Heart right ventricle (tissue), 16 donors: Measurements from ENCODE around the gene TTLL10. TPM values are rescaled to one million over a fixed set of nuclear protein-coding genes. Genes with fewer than 3 reads are reported as not detected.

ENCODE experiments used
- ATAC-seq, 8 donors: fragments of 200-7000 bp; cut with Tn5 transposase; one replicate each; pipeline ENCODE4 v1.9.1; 2020; ENCODE audit warnings: mild to moderate bottlenecking in 8 of 8, moderate library complexity in 8 of 8, moderate number of reproducible peaks in 1 of 8
- DNase-seq, 2 donors: peaks; one replicate each; pipeline ENCODE4 v3.0.0-alpha.2; 2020
- H3K27ac ChIP-seq, 10 donors: fragments of 200-600 bp; sonication (generic) in 2 of 10; one replicate each; pipeline versions ENCODE4 v1.5.0 to v1.8.0; 2020 to 2022; ENCODE audit warnings: mild to moderate bottlenecking in 3 of 10
- H3K27me3 ChIP-seq, 7 donors: fragments of 200-600 bp; one replicate each; pipeline ENCODE4 v1.8.0; 2021 to 2022; ENCODE audit warnings: mild to moderate bottlenecking in 2 of 7
- H3K36me3 ChIP-seq, 9 donors: fragments of 200-600 bp; sonication (generic) in 1 of 9; one replicate each; pipeline versions ENCODE4 v1.5.0 to v1.8.0; 2020 to 2022; ENCODE audit warnings: mild to moderate bottlenecking in 2 of 9
- H3K4me1 ChIP-seq, 9 donors: fragments of 200-600 bp; sonication (generic) in 1 of 9; one replicate each; pipeline versions ENCODE4 v1.5.0 to v1.8.0; 2020 to 2022; ENCODE audit warnings: mild to moderate bottlenecking in 4 of 9
- H3K4me3 ChIP-seq, 10 donors: fragments of 200-600 bp; sonication (generic) in 2 of 10; one replicate each; pipeline versions ENCODE4 v1.5.0 to v1.8.0; 2020 to 2022; ENCODE audit warnings: mild to moderate bottlenecking in 7 of 10, moderate library complexity in 2 of 10
- H3K9me3 ChIP-seq, 11 donors: fragments of 200-600 bp in 10 of 11; sonication (generic) in 2 of 11; one replicate each; pipeline versions ENCODE4 v1.5.0 to v1.8.0; 2013 to 2022; ENCODE audit warnings: mild to moderate bottlenecking in 2 of 11, control low read depth in 1 of 11, moderate library complexity in 1 of 11
- WGBS, 2 donors: extraction: QIAGEN DNeasy Blood & Tissue Kit; methylation state at CpG; one replicate each; pipeline ENCODE4 v1.1.7; 2013; ENCODE audit warnings: inconsistent platforms in 1 of 2; 5-methylcytosine and 5-hydroxymethylcytosine counted together
- intact Hi-C, 10 donors: fragments of 100-400 bp; cut with DNase I; formaldehyde crosslinking; loops; one replicate each; pipeline versions ENCODE4 v1.11.1 to v1.14.2; 2022
- microRNA-seq, 2 donors: library from miRNA; unstranded; fragments of <30 nt; microRNA quantifications; one replicate each; pipeline ENCODE4 v1.2.0, GENCODE V29; 2021
- polyA plus RNA-seq, 2 donors: library from polyadenylated mRNA; stranded (reverse); fragments of 200-250 nt; gene quantifications; one replicate each; pipeline ENCODE4 v1.2.3, GENCODE V29; 2013
- total RNA-seq, 10 donors: library from RNA; stranded (reverse); fragmentation: NEBNext Ultra II Directional in 3 of 10; extraction: Animal tissue kit (Norgen Biotek cat#: 25700) in 3 of 10; gene quantifications; one replicate each; pipeline versions ENCODE4 v1.2.1 to v1.2.4, GENCODE V29; 2021 to 2023
- TF ChIP-seq, protein P1 (sequence below), 9 donors: fragments of 200-600 bp; sonication (generic) in 2 of 9; IDR thresholded peaks; one replicate each; pipeline versions ENCODE4 v1.5.0 to v1.8.0; 2021 to 2022; ENCODE audit warnings: antibody characterized with exemption in 9 of 9, mild to moderate bottlenecking in 5 of 9, moderate library complexity in 1 of 9
- donor health status: Arrhythmogenic right ventricular cardiomyopathy.
- donor health status: ischemic (EF 13 %, LVEDD 7.1; RV severe dilation, severe dysfunction).
- donor health status: healthy with polysubstance abuse.
- donor health status: DM: no; HTN: yes; CAD: no.
- donor health status: DM: no; HTN: no; CAD: no.
- donor health status: ischemic (EF 25% LVEDD 6.9; RV normal size, moderate dysfunction).
- donor health status: ischemic (EF 25% LVEDD 5.7; RV mildly dilated, moderate dysfunction).
- donor health status: healthy.
- donor health status: DM: yes; HTN: yes; CAD: no.
- donor health status: Ischemic cardiomyopathy.
- donor health status: ischemic (EF 35%, LVEDD 5.7; RV mildly dilated, moderate dysfunction).
- donor health status: nonischemic (EF 11% LVEDD 7.7; RV severe dilation, severe dysfunction).
- donor health status: DM: yes; HTN: yes; CAD: no.
- donor health status: PGD.
- donor health status: ischemic (EF 29% LVEDD 5.4; RV normal size, mild dysfunction).
- donor health status: nonischemic (EF 23%, LVEDD 6.1; RV moderate dilation, normal function).

Gene TTLL10
- total and polyA plus RNA-seq, 12 donors = 0.09 to 0.53 (median 0.26) TPM; not detected in 3

DNA sequence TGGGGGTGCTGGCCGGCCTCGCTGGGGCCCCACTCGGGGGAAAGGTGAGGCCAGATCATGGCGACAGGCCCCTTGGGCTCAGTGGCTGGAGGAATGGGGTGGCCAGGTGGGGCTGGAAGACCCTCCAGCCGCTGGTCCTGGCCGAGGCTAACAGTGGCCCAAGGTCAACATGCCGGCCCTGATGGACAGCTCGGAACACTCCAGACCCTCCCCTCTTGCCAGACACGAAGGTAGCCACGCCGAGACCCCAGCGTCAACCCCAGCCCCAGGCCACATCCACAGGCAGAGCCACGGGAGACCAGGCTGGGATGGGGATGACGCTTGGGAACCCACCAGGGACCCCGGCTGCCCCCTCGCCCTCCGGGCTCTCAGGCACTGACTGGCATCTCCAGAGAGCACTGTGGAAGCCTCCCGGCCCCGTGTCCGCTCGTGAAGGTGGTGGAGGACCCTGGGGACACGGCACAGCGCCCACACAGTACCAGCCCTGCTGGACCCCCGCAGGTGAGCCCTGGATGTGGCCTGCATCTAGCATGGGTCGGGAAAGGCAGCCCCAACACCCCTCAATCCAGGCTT, 73.7 kb downstream of the TTLL10 start:
- Histone ChIP-seq H3K4me3 (no peak overlapping the region), H3K36me3 (peaks cover 0 to 8% (median 0%) of the 10 kb centered on the region in 9 donors), H3K27ac (no peak overlapping the region), H3K4me1 (peaks cover 0 to 5% (median 0%) of the 10 kb centered on the region in 9 donors), H3K9me3 (no peaks in the 10 kb centered on the region), H3K27me3 (peaks cover 13 to 36% (median 27%) of the 10 kb centered on the region in 7 donors)
- TF ChIP-seq, protein P1, sequence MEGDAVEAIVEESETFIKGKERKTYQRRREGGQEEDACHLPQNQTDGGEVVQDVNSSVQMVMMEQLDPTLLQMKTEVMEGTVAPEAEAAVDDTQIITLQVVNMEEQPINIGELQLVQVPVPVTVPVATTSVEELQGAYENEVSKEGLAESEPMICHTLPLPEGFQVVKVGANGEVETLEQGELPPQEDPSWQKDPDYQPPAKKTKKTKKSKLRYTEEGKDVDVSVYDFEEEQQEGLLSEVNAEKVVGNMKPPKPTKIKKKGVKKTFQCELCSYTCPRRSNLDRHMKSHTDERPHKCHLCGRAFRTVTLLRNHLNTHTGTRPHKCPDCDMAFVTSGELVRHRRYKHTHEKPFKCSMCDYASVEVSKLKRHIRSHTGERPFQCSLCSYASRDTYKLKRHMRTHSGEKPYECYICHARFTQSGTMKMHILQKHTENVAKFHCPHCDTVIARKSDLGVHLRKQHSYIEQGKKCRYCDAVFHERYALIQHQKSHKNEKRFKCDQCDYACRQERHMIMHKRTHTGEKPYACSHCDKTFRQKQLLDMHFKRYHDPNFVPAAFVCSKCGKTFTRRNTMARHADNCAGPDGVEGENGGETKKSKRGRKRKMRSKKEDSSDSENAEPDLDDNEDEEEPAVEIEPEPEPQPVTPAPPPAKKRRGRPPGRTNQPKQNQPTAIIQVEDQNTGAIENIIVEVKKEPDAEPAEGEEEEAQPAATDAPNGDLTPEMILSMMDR (IDR thresholded peaks at IDR 0.05) = no peak
- ATAC-seq = peak in 1 of 8 donors; percentile 13
- 63 to 67% methylated on average over 25 of the region's 25 CpGs for WGBS, 2 donors
- intact Hi-C loops = loop anchor here in 3 of 10 donors (5.0 to 10.0 kb wide), 2 partner anchors 123 to 125 kb away; no protein-coding TSS in a partner anchor
- no peak for DNase-seq

Small RNA genes lying within 50 kb of the gene (microRNA-seq; reads per million reads assigned to microRNA genes)
- gene MIR200A = 1.2 to 11.2 reads per million in 2 donors
- 9.6 to 78.7 reads per million in 2 donors for gene MIR200B
- gene MIR429 = 3.0 to 41.9 reads per million in 2 donors

Other genes with a start within 250 kb of the TTLL10 start
- gene SAMD11, start 250.0 kb upstream of the TTLL10 start, total RNA-seq = 1 to 10 TPM in 8 of 10 donors, under 1 TPM in 2; 0.87 to 2.2 (median 1.2) TPM
- gene SAMD11, start 250.0 kb upstream of the TTLL10 start, polyA plus RNA-seq = 1 to 10 TPM; 1.5 to 2.4 TPM
- gene NOC2L, start 214.6 kb upstream of the TTLL10 start, total RNA-seq = 10 to 100 TPM; 38.3 to 52.5 (median 42.6) TPM
- 10 to 100 TPM; 62.5 to 64.8 TPM for gene NOC2L, start 214.6 kb upstream of the TTLL10 start, polyA plus RNA-seq
- 1 to 10 TPM; 1.3 to 6.6 (median 3.2) TPM for gene KLHL17, start 213.3 kb upstream of the TTLL10 start, total RNA-seq
- gene KLHL17, start 213.3 kb upstream of the TTLL10 start, polyA plus RNA-seq = 10 to 100 TPM in 1 of 2 donors, 1 to 10 TPM in 1; 7.7 to 10.2 TPM
- under 1 TPM in 2 of 10 donors, not detected in 8; 0.13 to 0.30 TPM for gene PLEKHN1, start 207.4 kb upstream of the TTLL10 start, total RNA-seq
- under 1 TPM; 0.28 to 0.37 TPM for gene PLEKHN1, start 207.4 kb upstream of the TTLL10 start, polyA plus RNA-seq
- gene PERM1, start 191.8 kb upstream of the TTLL10 start, total RNA-seq = 100 to 1,000 TPM in 8 of 10 donors, 10 to 100 TPM in 2; 66.2 to 238 (median 122) TPM
- 100 to 1,000 TPM in 1 of 2 donors, 10 to 100 TPM in 1; 55.1 to 513 TPM for gene PERM1, start 191.8 kb upstream of the TTLL10 start, polyA plus RNA-seq
- gene HES4, start 173.8 kb upstream of the TTLL10 start, total RNA-seq = 10 to 100 TPM; 28.5 to 78.1 (median 41.6) TPM
- gene HES4, start 173.8 kb upstream of the TTLL10 start, polyA plus RNA-seq = 10 to 100 TPM; 49.2 to 49.8 TPM
- gene ISG15, start 160.4 kb upstream of the TTLL10 start, total RNA-seq = 100 to 1,000 TPM in 1 of 10 donors, 10 to 100 TPM in 8, 1 to 10 TPM in 1; 9.8 to 169 (median 20.9) TPM
- 100 to 1,000 TPM in 1 of 2 donors, 10 to 100 TPM in 1; 51.7 to 186 TPM for gene ISG15, start 160.4 kb upstream of the TTLL10 start, polyA plus RNA-seq
- 10 to 100 TPM; 12.7 to 33.9 (median 18.3) TPM for gene AGRN, start 153.8 kb upstream of the TTLL10 start, total RNA-seq
- 10 to 100 TPM; 11.5 to 30.7 TPM for gene AGRN, start 153.8 kb upstream of the TTLL10 start, polyA plus RNA-seq
- gene RNF223, start 99.6 kb upstream of the TTLL10 start, total RNA-seq = not detected
- gene RNF223, start 99.6 kb upstream of the TTLL10 start, polyA plus RNA-seq = not detected
- 1 to 10 TPM; 2.9 to 6.0 (median 3.5) TPM for gene C1orf159, start 57.8 kb upstream of the TTLL10 start, total RNA-seq
- 10 to 100 TPM in 1 of 2 donors, 1 to 10 TPM in 1; 7.1 to 14.0 TPM for gene C1orf159, start 57.8 kb upstream of the TTLL10 start, polyA plus RNA-seq
- gene TNFRSF18, start 32.7 kb downstream of the TTLL10 start, total RNA-seq = 1 to 10 TPM in 1 of 10 donors, under 1 TPM in 2, not detected in 7; 0.28 to 1.7 (median 0.49) TPM
- gene TNFRSF18, start 32.7 kb downstream of the TTLL10 start, polyA plus RNA-seq = under 1 TPM in 1 of 2 donors, not detected in 1; 0.26 TPM
- gene TNFRSF4, start 40.3 kb downstream of the TTLL10 start, total RNA-seq = 10 to 100 TPM in 1 of 10 donors, 1 to 10 TPM in 7, under 1 TPM in 2; 0.52 to 24.8 (median 5.0) TPM
- gene TNFRSF4, start 40.3 kb downstream of the TTLL10 start, polyA plus RNA-seq = 1 to 10 TPM; 3.8 to 9.8 TPM
- 100 to 1,000 TPM in 9 of 10 donors, 10 to 100 TPM in 1; 95.6 to 174 (median 123) TPM for gene SDF4, start 58.1 kb downstream of the TTLL10 start, total RNA-seq
- 100 to 1,000 TPM; 107 to 184 TPM for gene SDF4, start 58.1 kb downstream of the TTLL10 start, polyA plus RNA-seq
- 10 to 100 TPM in 4 of 10 donors, 1 to 10 TPM in 6; 7.3 to 13.5 (median 9.1) TPM for gene B3GALT6, start 58.4 kb downstream of the TTLL10 start, total RNA-seq
- gene B3GALT6, start 58.4 kb downstream of the TTLL10 start, polyA plus RNA-seq = 10 to 100 TPM in 1 of 2 donors, 1 to 10 TPM in 1; 7.7 to 16.2 TPM
- gene C1QTNF12, start 72.8 kb downstream of the TTLL10 start, total RNA-seq = 1 to 10 TPM in 4 of 10 donors, under 1 TPM in 5, not detected in 1; 0.42 to 1.9 (median 0.90) TPM
- 1 to 10 TPM; 1.6 to 2.3 TPM for gene C1QTNF12, start 72.8 kb downstream of the TTLL10 start, polyA plus RNA-seq
- 10 to 100 TPM; 23.5 to 41.9 (median 29.2) TPM for gene UBE2J2, start 100.0 kb downstream of the TTLL10 start, total RNA-seq
- 10 to 100 TPM; 43.8 to 44.1 TPM for gene UBE2J2, start 100.0 kb downstream of the TTLL10 start, polyA plus RNA-seq
- gene SCNN1D, start 106.6 kb downstream of the TTLL10 start, total RNA-seq = 1 to 10 TPM; 1.0 to 5.4 (median 2.7) TPM
- 10 to 100 TPM in 1 of 2 donors, 1 to 10 TPM in 1; 1.0 to 22.5 TPM for gene SCNN1D, start 106.6 kb downstream of the TTLL10 start, polyA plus RNA-seq
- gene ACAP3, start 134.1 kb downstream of the TTLL10 start, total RNA-seq = 10 to 100 TPM; 24.1 to 60.0 (median 30.4) TPM
- 100 to 1,000 TPM in 1 of 2 donors, 10 to 100 TPM in 1; 22.2 to 152 TPM for gene ACAP3, start 134.1 kb downstream of the TTLL10 start, polyA plus RNA-seq
- gene PUSL1, start 134.7 kb downstream of the TTLL10 start, total RNA-seq = 10 to 100 TPM in 3 of 10 donors, 1 to 10 TPM in 7; 5.6 to 11.9 (median 8.2) TPM
- 10 to 100 TPM; 16.0 to 17.8 TPM for gene PUSL1, start 134.7 kb downstream of the TTLL10 start, polyA plus RNA-seq
- gene INTS11, start 150.8 kb downstream of the TTLL10 start, total RNA-seq = 10 to 100 TPM; 44.7 to 91.7 (median 56.6) TPM
- 100 to 1,000 TPM in 1 of 2 donors, 10 to 100 TPM in 1; 92.6 to 269 TPM for gene INTS11, start 150.8 kb downstream of the TTLL10 start, polyA plus RNA-seq
- 100 to 1,000 TPM in 1 of 10 donors, 10 to 100 TPM in 9; 49.4 to 126 (median 65.4) TPM for gene CPTP, start 150.9 kb downstream of the TTLL10 start, total RNA-seq
- gene CPTP, start 150.9 kb downstream of the TTLL10 start, polyA plus RNA-seq = 100 to 1,000 TPM in 1 of 2 donors, 10 to 100 TPM in 1; 55.3 to 222 TPM
- under 1 TPM; 0.16 to 0.87 (median 0.35) TPM for gene TAS1R3, start 157.4 kb downstream of the TTLL10 start, total RNA-seq
- 1 to 10 TPM in 1 of 2 donors, under 1 TPM in 1; 0.39 to 3.1 TPM for gene TAS1R3, start 157.4 kb downstream of the TTLL10 start, polyA plus RNA-seq
- gene DVL1, start 175.5 kb downstream of the TTLL10 start, total RNA-seq = 100 to 1,000 TPM in 3 of 10 donors, 10 to 100 TPM in 7; 64.7 to 153 (median 78.0) TPM
- gene DVL1, start 175.5 kb downstream of the TTLL10 start, polyA plus RNA-seq = 100 to 1,000 TPM in 1 of 2 donors, 10 to 100 TPM in 1; 75.4 to 153 TPM
- 10 to 100 TPM in 9 of 10 donors, 1 to 10 TPM in 1; 7.2 to 23.3 (median 14.6) TPM for gene MXRA8, start 184.7 kb downstream of the TTLL10 start, total RNA-seq
- gene MXRA8, start 184.7 kb downstream of the TTLL10 start, polyA plus RNA-seq = 10 to 100 TPM; 28.7 to 35.6 TPM
- gene AURKAIP1, start 201.3 kb downstream of the TTLL10 start, total RNA-seq = 100 to 1,000 TPM; 176 to 251 (median 193) TPM
- 100 to 1,000 TPM; 376 to 528 TPM for gene AURKAIP1, start 201.3 kb downstream of the TTLL10 start, polyA plus RNA-seq
- 10 to 100 TPM; 38.5 to 77.5 (median 47.7) TPM for gene CCNL2, start 225.5 kb downstream of the TTLL10 start, total RNA-seq
- gene CCNL2, start 225.5 kb downstream of the TTLL10 start, polyA plus RNA-seq = 100 to 1,000 TPM in 1 of 2 donors, 10 to 100 TPM in 1; 57.3 to 243 TPM
- gene MRPL20, start 233.4 kb downstream of the TTLL10 start, total RNA-seq = 100 to 1,000 TPM; 116 to 162 (median 132) TPM
- gene MRPL20, start 233.4 kb downstream of the TTLL10 start, polyA plus RNA-seq = 100 to 1,000 TPM; 124 to 224 TPM
- gene ANKRD65, start 247.4 kb downstream of the TTLL10 start, total RNA-seq = 1 to 10 TPM in 7 of 10 donors, under 1 TPM in 3; 0.37 to 2.5 (median 1.8) TPM
- gene ANKRD65, start 247.4 kb downstream of the TTLL10 start, polyA plus RNA-seq = 1 to 10 TPM; 1.2 to 3.1 TPM